ENCODE measurements around the gene KLRC4. TPM values are rescaled to one million over a fixed set of nuclear protein-coding genes. Genes with fewer than 3 reads are reported as not detected.
A peak's percentile ranks its signal among the peaks of the same experiment; 100 is the strongest.
"Not testable (repeated sequence)": the region's sequence is repeated elsewhere in the genome, so short reads cannot be mapped to it uniquely, and the experiment has no call there.

KLRC4 gene
- polyA plus RNA-seq, 1 donor, result 0.87 TPM

- no peak for DNase-seq
- 88% methylated on average over 5 of the region's 9 CpGs for WGBS (ENCODE audit: insufficient coverage, low lambda C conversion rate)
- Histone ChIP-seq H3K36me3 (ENCODE audit: control insufficient read depth, insufficient read depth, low read length) (no peaks in the 10 kb centered on the region), H3K27me3 (ENCODE audit: control insufficient read depth, insufficient read depth, low read length) (no peaks in the 10 kb centered on the region), H3K27ac (ENCODE audit: low read length) (no peak overlapping the region), H3K9me3 (ENCODE audit: control insufficient read depth, low read depth, low read length) (no peaks in the 10 kb centered on the region), H3K4me1 (ENCODE audit: control insufficient read depth, insufficient read depth, low read length) (no peaks in the 10 kb centered on the region), H3K4me3 (ENCODE audit: low read length) (no peak overlapping the region)
Observed at GRCh38 chr12:10388624-10389413, 20.7 kb downstream of the KLRC4 start.

GRCh38 chr12:10387498-10387897 lies 22.1 kb downstream of the KLRC4 start:
- H3K36me3 ChIP-seq (ENCODE audit: control insufficient read depth, insufficient read depth, low read length); H3K4me3 ChIP-seq (ENCODE audit: low read length); H3K4me1 ChIP-seq (ENCODE audit: control insufficient read depth, insufficient read depth, low read length); DNase-seq; H3K9me3 ChIP-seq (ENCODE audit: control insufficient read depth, low read depth, low read length); H3K27ac ChIP-seq (ENCODE audit: low read length); H3K27me3 ChIP-seq (ENCODE audit: control insufficient read depth, insufficient read depth, low read length): not testable (repeated sequence)
- WGBS (ENCODE audit: insufficient coverage, low lambda C conversion rate), result no CpG with 5 or more reads among the region's 6 CpGs

- H3K36me3 ChIP-seq (ENCODE audit: control insufficient read depth, insufficient read depth, low read length), result peaks cover under 1% of the 10 kb centered on the region
- H3K4me3 ChIP-seq (ENCODE audit: low read length), result no peak overlapping the region
- H3K27me3 ChIP-seq (ENCODE audit: control insufficient read depth, insufficient read depth, low read length), result no peaks in the 10 kb centered on the region
- WGBS (ENCODE audit: insufficient coverage, low lambda C conversion rate), result no CpG with 5 or more reads among the region's 1 CpG
- H3K4me1 ChIP-seq (ENCODE audit: control insufficient read depth, insufficient read depth, low read length), result no peaks in the 10 kb centered on the region
- DNase-seq, result no peak
- no peak overlapping the region for H3K27ac ChIP-seq (ENCODE audit: low read length)
- H3K9me3 ChIP-seq (ENCODE audit: control insufficient read depth, low read depth, low read length), result no peaks in the 10 kb centered on the region
Observed at GRCh38 chr12:10386857-10387256, 22.7 kb downstream of the KLRC4 start.

- no peaks in the 10 kb centered on the region for H3K9me3 ChIP-seq (ENCODE audit: control insufficient read depth, low read depth, low read length)
- no peaks in the 10 kb centered on the region for H3K27me3 ChIP-seq (ENCODE audit: control insufficient read depth, insufficient read depth, low read length)
- WGBS (ENCODE audit: insufficient coverage, low lambda C conversion rate), result 56% methylated on average over 1 of the region's 2 CpGs
- no peaks in the 10 kb centered on the region for H3K4me1 ChIP-seq (ENCODE audit: control insufficient read depth, insufficient read depth, low read length)
- peak in 1 of 2 donors; percentile 54 for DNase-seq
- H3K36me3 ChIP-seq (ENCODE audit: control insufficient read depth, insufficient read depth, low read length), result peaks cover 8% of the 10 kb centered on the region
- H3K4me3 ChIP-seq (ENCODE audit: low read length), result no peak overlapping the region
- H3K27ac ChIP-seq (ENCODE audit: low read length), result no peak overlapping the region
Observed at GRCh38 chr12:10385166-10385613, 24.4 kb downstream of the KLRC4 start.

GRCh38 chr12:10384191-10384590 lies 25.4 kb downstream of the KLRC4 start:
- H3K36me3 ChIP-seq (ENCODE audit: control insufficient read depth, insufficient read depth, low read length), result peaks cover 8% of the 10 kb centered on the region
- no peaks in the 10 kb centered on the region for H3K9me3 ChIP-seq (ENCODE audit: control insufficient read depth, low read depth, low read length)
- H3K4me1 ChIP-seq (ENCODE audit: control insufficient read depth, insufficient read depth, low read length), result no peaks in the 10 kb centered on the region
- H3K27me3 ChIP-seq (ENCODE audit: control insufficient read depth, insufficient read depth, low read length), result no peaks in the 10 kb centered on the region
- H3K4me3 ChIP-seq (ENCODE audit: low read length), result no peak overlapping the region
- 84% methylated on average over 3 of the region's 3 CpGs for WGBS (ENCODE audit: insufficient coverage, low lambda C conversion rate)
- H3K27ac ChIP-seq (ENCODE audit: low read length), result no peak overlapping the region
- DNase-seq, result no peak

- no peak overlapping the region for H3K27ac ChIP-seq (ENCODE audit: low read length)
- H3K4me1 ChIP-seq (ENCODE audit: control insufficient read depth, insufficient read depth, low read length), result no peaks in the 10 kb centered on the region
- WGBS (ENCODE audit: insufficient coverage, low lambda C conversion rate), result 100% methylated on average over 1 of the region's 4 CpGs
- H3K4me3 ChIP-seq (ENCODE audit: low read length), result no peak overlapping the region
- H3K9me3 ChIP-seq (ENCODE audit: control insufficient read depth, low read depth, low read length), result no peaks in the 10 kb centered on the region
- DNase-seq, result no peak
- peaks cover 8% of the 10 kb centered on the region for H3K36me3 ChIP-seq (ENCODE audit: control insufficient read depth, insufficient read depth, low read length)
- no peaks in the 10 kb centered on the region for H3K27me3 ChIP-seq (ENCODE audit: control insufficient read depth, insufficient read depth, low read length)
Observed at GRCh38 chr12:10381928-10382628, 27.5 kb downstream of the KLRC4 start.

GRCh38 chr12:10378737-10379136 lies 30.8 kb downstream of the KLRC4 start:
- not testable (repeated sequence) for H3K36me3 ChIP-seq (ENCODE audit: control insufficient read depth, insufficient read depth, low read length); H3K4me1 ChIP-seq (ENCODE audit: control insufficient read depth, insufficient read depth, low read length); DNase-seq; H3K27me3 ChIP-seq (ENCODE audit: control insufficient read depth, insufficient read depth, low read length); H3K9me3 ChIP-seq (ENCODE audit: control insufficient read depth, low read depth, low read length); H3K4me3 ChIP-seq (ENCODE audit: low read length); H3K27ac ChIP-seq (ENCODE audit: low read length)
- no CpG with 5 or more reads among the region's 2 CpGs for WGBS (ENCODE audit: insufficient coverage, low lambda C conversion rate)

- H3K9me3 ChIP-seq (ENCODE audit: control insufficient read depth, low read depth, low read length), result no peaks in the 10 kb centered on the region
- 100% methylated on average over 2 of the region's 3 CpGs for WGBS (ENCODE audit: insufficient coverage, low lambda C conversion rate)
- no peaks in the 10 kb centered on the region for H3K27me3 ChIP-seq (ENCODE audit: control insufficient read depth, insufficient read depth, low read length)
- no peaks in the 10 kb centered on the region for H3K36me3 ChIP-seq (ENCODE audit: control insufficient read depth, insufficient read depth, low read length)
- H3K4me1 ChIP-seq (ENCODE audit: control insufficient read depth, insufficient read depth, low read length), result peaks cover 5% of the 10 kb centered on the region
- no peak for DNase-seq
- no peak overlapping the region for H3K27ac ChIP-seq (ENCODE audit: low read length)
- no peak overlapping the region for H3K4me3 ChIP-seq (ENCODE audit: low read length)
Observed at GRCh38 chr12:10374624-10375018, 34.9 kb downstream of the KLRC4 start.

- H3K4me1 ChIP-seq (ENCODE audit: control insufficient read depth, insufficient read depth, low read length), result peaks cover 5% of the 10 kb centered on the region
- no CpG with 5 or more reads among the region's 1 CpG for WGBS (ENCODE audit: insufficient coverage, low lambda C conversion rate)
- peak in 1 of 2 donors; percentile 35 for DNase-seq
- H3K27me3 ChIP-seq (ENCODE audit: control insufficient read depth, insufficient read depth, low read length), result no peaks in the 10 kb centered on the region
- no peak overlapping the region for H3K4me3 ChIP-seq (ENCODE audit: low read length)
- no peaks in the 10 kb centered on the region for H3K9me3 ChIP-seq (ENCODE audit: control insufficient read depth, low read depth, low read length)
- H3K36me3 ChIP-seq (ENCODE audit: control insufficient read depth, insufficient read depth, low read length), result no peaks in the 10 kb centered on the region
- H3K27ac ChIP-seq (ENCODE audit: low read length), result peak overlapping the region; percentile 31
Observed at GRCh38 chr12:10372559-10372958, 37.0 kb downstream of the KLRC4 start.

- H3K36me3 ChIP-seq (ENCODE audit: control insufficient read depth, insufficient read depth, low read length); H3K27me3 ChIP-seq (ENCODE audit: control insufficient read depth, insufficient read depth, low read length); H3K9me3 ChIP-seq (ENCODE audit: control insufficient read depth, low read depth, low read length); DNase-seq; H3K4me1 ChIP-seq (ENCODE audit: control insufficient read depth, insufficient read depth, low read length); H3K4me3 ChIP-seq (ENCODE audit: low read length): not testable (repeated sequence)
- H3K27ac ChIP-seq (ENCODE audit: low read length), result peak overlapping the region; percentile 31
- WGBS (ENCODE audit: insufficient coverage, low lambda C conversion rate), result no CpG with 5 or more reads among the region's 6 CpGs
Observed at GRCh38 chr12:10371893-10372535, 37.5 kb downstream of the KLRC4 start.

Measured in large intestine (tissue), 3 donors.